Glutamatergic neuron (in vitro differentiated cells): ENCODE measurements around the gene ADD2. TPM values are rescaled to one million over a fixed set of nuclear protein-coding genes. Genes with fewer than 3 reads are reported as not detected.

Experiments
- DNase-seq: peaks from one replicate; pipeline ENCODE4 v3.0.0; 2022
- H3K27ac Mint-ChIP-seq: one replicate; pipeline ENCODE4 v1.8.0; 2020; ENCODE audit warnings: mild to moderate bottlenecking, mixed read lengths, inconsistent platforms; ENCODE audit not compliant: unreplicated experiment
- H3K27me3 Mint-ChIP-seq: one replicate; pipeline ENCODE4 v1.8.0; 2020; ENCODE audit warnings: mild to moderate bottlenecking, moderate library complexity, mixed read lengths, inconsistent platforms; ENCODE audit not compliant: unreplicated experiment
- H3K36me3 Mint-ChIP-seq: one replicate; pipeline ENCODE4 v1.8.0; 2020; ENCODE audit warnings: mild to moderate bottlenecking, mixed read lengths, inconsistent platforms; ENCODE audit not compliant: unreplicated experiment
- H3K4me1 Mint-ChIP-seq: one replicate; pipeline ENCODE4 v1.8.0; 2020; ENCODE audit warnings: mild to moderate bottlenecking, low read depth, mixed read lengths, inconsistent platforms; ENCODE audit not compliant: unreplicated experiment
- H3K4me3 Mint-ChIP-seq: one replicate; pipeline ENCODE4 v1.8.0; 2020; ENCODE audit warnings: mild to moderate bottlenecking, mixed read lengths, inconsistent platforms; ENCODE audit not compliant: unreplicated experiment
- H3K9me3 Mint-ChIP-seq: one replicate; pipeline ENCODE4 v1.8.0; 2020; ENCODE audit warnings: mild to moderate bottlenecking, moderate library complexity, mixed read lengths, inconsistent platforms; ENCODE audit not compliant: unreplicated experiment
- CTCF ChIP-seq: fragments of 200-600 bp; sonication (generic); IDR thresholded peaks from one replicate; pipeline ENCODE4 v1.5.0; 2021; ENCODE audit not compliant: partially characterized antibody, unreplicated experiment
- total RNA-seq: library from RNA; stranded (reverse); fragmentation: NEBNext Ultra II Directional; extraction: Animal tissue kit (Norgen Biotek cat#: 25700); gene quantifications from one replicate; pipeline ENCODE4 v1.2.1, GENCODE V29; 2021; ENCODE audit not compliant: unreplicated experiment

The ADD2 gene
- total RNA-seq, 1 donor from 2014 or later: 373 TPM

GRCh38 chr2:70643715-70644114, 124.3 kb downstream of the ADD2 start:
- peaks cover 2% of the 10 kb centered on the region for H3K27me3 Mint-ChIP-seq
- no peak overlapping the region for H3K4me3 Mint-ChIP-seq
- no peak overlapping the region for H3K27ac Mint-ChIP-seq
- TF ChIP-seq CTCF: peak; percentile 48
- DNase-seq: no peak
- H3K9me3 Mint-ChIP-seq: no peaks in the 10 kb centered on the region
- no peaks in the 10 kb centered on the region for H3K36me3 Mint-ChIP-seq
- H3K4me1 Mint-ChIP-seq: no peaks in the 10 kb centered on the region

DNA sequence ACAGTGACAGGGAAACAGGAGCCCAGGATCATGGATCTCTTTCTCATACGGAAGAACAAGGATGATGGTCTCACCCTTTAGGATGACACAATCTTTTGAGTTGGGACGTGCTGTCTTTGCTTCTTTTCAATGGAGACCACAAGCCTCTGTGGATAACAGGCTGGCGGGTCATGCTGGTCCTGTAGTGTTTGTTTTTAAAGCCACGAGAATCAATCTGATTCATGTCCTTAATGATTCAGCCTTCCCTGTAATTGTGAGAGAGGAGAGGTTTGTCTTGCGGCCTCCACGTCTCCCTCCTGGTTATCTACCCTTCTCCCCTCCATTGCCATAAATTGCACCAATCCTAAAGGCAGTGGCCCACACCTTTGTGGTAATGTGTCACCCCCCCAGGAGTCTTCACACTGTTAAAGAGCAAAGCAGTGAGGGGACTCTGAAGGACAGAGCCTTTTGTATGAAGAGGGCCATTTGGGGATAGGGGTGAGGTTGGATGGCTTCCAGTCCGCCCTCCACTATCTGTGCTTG, 126.7 kb downstream of the ADD2 start:
- Mint-ChIP-seq H3K4me1 (no peaks in the 10 kb centered on the region), H3K4me3 (no peak overlapping the region), H3K27ac (no peak overlapping the region), H3K9me3 (no peaks in the 10 kb centered on the region), H3K36me3 (no peaks in the 10 kb centered on the region), H3K27me3 (peaks cover 4% of the 10 kb centered on the region)
- no peak for TF ChIP-seq CTCF
- DNase-seq: no peak

DNA sequence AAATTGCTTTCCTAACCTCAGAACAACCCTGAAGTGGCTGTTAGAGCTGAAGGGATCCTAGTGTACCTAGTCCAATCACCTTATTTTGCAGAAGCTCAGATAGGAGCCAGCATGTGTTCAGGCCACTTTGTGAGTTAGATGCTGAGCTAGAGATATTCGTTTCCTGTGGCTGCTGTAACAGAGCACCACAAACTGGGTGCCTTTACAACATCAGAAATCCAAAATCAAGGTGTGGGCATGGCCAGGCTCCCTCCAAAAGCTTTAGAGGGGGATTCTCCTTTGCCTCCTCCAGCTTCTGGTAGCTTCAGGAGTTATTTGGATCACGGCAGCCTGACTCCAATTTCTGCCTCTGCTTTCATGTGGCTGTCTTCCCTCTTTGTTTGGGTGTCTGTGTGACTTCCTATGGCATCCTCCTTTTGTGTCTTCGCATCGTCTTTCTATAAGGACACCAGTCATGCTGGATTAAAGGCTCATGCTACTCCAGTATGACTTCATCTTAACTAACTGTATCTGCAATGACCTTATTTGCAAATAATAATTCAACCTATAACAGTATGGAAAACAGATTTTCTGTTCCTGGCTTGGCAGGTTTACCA, 128.1 kb downstream of the ADD2 start:
- DNase-seq: no peak
- H3K4me3 Mint-ChIP-seq: no peak overlapping the region
- H3K36me3 Mint-ChIP-seq: no peaks in the 10 kb centered on the region
- TF ChIP-seq CTCF: no peak
- H3K4me1 Mint-ChIP-seq: no peaks in the 10 kb centered on the region
- H3K9me3 Mint-ChIP-seq: no peaks in the 10 kb centered on the region
- no peak overlapping the region for H3K27ac Mint-ChIP-seq
- peaks cover 4% of the 10 kb centered on the region for H3K27me3 Mint-ChIP-seq

DNA sequence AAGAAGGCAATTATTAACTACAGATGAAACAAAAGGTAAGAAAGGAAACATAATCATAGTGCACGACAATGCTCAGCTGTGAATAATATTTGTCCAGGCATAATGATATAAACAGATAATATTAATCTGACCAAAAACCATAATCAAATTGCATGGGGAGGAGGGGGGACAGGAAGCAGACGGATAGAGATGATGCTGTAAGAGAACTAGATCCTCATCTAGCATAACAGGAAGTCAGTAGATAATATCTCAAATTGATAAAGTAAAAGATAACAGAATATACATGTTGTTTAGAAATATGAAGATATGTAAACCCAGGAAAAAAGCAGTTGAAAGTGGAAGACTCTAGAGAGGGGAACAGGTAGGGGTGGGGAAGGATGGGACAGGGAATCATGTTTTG, 129.4 kb downstream of the ADD2 start:
- Mint-ChIP-seq H3K4me1 (no peaks in the 10 kb centered on the region), H3K4me3 (no peak overlapping the region), H3K9me3 (no peaks in the 10 kb centered on the region), H3K27ac (no peak overlapping the region), H3K27me3 (peaks cover 4% of the 10 kb centered on the region), H3K36me3 (no peaks in the 10 kb centered on the region)
- DNase-seq: no peak
- TF ChIP-seq CTCF: no peak

- peaks cover 8% of the 10 kb centered on the region for H3K36me3 Mint-ChIP-seq
- H3K9me3 Mint-ChIP-seq: peaks cover 4% of the 10 kb centered on the region
- no peak overlapping the region for H3K4me3 Mint-ChIP-seq
- H3K27ac Mint-ChIP-seq: no peak overlapping the region
- no peaks in the 10 kb centered on the region for H3K4me1 Mint-ChIP-seq
- no peak for TF ChIP-seq CTCF
- no peak for DNase-seq
- peaks cover 2% of the 10 kb centered on the region for H3K27me3 Mint-ChIP-seq
These were observed 134.5 kb downstream of the ADD2 start for GRCh38 chr2:70633508-70633907.
